Measurements from ENCODE around the gene FOXN1.

GRCh38 chr17:28484296-28484695 is 21.9 kb upstream of the FOXN1 start:
- TF ChIP-seq CTCF (IDR thresholded peaks at IDR 0.05) (no peak), AFF4 (CRISPR knock-in tag; IDR thresholded peaks at IDR 0.05; ENCODE audit: borderline replicate concordance) (no peak), SOX15 (CRISPR knock-in tag; IDR thresholded peaks at IDR 0.05) (no peak), FOXK1 (CRISPR knock-in tag; IDR thresholded peaks at IDR 0.05) (no peak), ESRRA (CRISPR knock-in tag; IDR thresholded peaks at IDR 0.05; ENCODE audit: borderline replicate concordance) (no peak), E2F4 (CRISPR knock-in tag; IDR thresholded peaks at IDR 0.05; ENCODE audit: borderline replicate concordance, low read depth) (no peak), ZNF512 (CRISPR knock-in tag; IDR thresholded peaks at IDR 0.05; ENCODE audit: borderline replicate concordance) (no peak), EMX1 (CRISPR knock-in tag; IDR thresholded peaks at IDR 0.05) (no peak), PREB (CRISPR knock-in tag; IDR thresholded peaks at IDR 0.05; ENCODE audit: borderline replicate concordance) (no peak), ZNF263 (CRISPR knock-in tag; IDR thresholded peaks at IDR 0.05; ENCODE audit: low read depth) (no peak), SP1 (CRISPR knock-in tag; conservative IDR thresholded peaks at IDR 0.05) (no peak), CREB1 (CRISPR knock-in tag; IDR thresholded peaks at IDR 0.05) (no peak), MAX (CRISPR knock-in tag; IDR thresholded peaks at IDR 0.05) (no peak), ZNF416 (CRISPR knock-in tag; IDR thresholded peaks at IDR 0.05) (no peak)

All from WTC11 (cell line).